Hematopoietic multipotent progenitor cell treated with erythropoietin and hydrocortisone succinate and interleukin-3 and kit ligand, for 17 days (in vitro differentiated cells): ENCODE data around the gene PLA2G4A.

Source experiments
- DNase-seq: peaks from one replicate; pipeline ENCODE4 v3.0.0-alpha.2; 2015; ENCODE audit warnings: low spot score

Gene PLA2G4A

GRCh38 chr1:186978596-186979556, 150.1 kb downstream of the PLA2G4A start:
- DNase-seq: no peak

DNA sequence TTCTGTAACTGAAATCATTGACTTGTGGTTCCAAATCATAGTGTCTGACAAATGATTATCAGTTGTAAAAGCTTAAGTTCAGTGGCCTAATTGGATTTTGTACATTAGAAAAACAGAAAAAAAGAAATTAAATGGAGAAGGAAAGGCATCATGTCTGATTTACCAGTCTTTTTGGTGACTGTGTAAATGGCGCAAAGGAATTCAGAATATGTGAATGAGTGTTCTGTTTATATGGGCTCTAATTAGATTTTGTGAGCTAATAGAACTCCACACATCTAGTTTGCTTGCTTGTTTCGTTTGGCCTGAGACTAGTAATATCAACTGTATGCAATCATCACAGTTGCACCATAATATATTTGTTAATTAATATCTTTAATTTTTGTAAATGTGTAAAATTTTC, 151.7 kb downstream of the PLA2G4A start:
- no peak for DNase-seq

DNA sequence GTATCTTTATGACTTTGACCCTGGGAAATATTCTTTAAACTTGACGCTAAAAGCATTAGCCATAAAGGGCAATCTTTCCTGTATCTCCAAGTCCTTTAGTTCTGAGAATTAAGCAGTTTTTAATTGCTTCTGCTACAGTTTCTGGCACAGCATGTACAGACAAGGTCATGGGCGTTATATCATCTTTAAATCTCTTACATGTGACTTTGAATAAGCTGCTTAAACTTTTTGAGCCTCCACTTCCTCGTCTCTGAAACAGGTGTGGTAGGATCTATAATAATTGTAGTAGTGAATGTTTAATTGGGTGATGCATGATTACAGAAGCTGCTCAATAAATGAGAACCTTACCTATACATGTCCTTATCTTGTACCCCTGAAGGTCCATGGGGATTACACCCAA, 153.4 kb downstream of the PLA2G4A start:
- DNase-seq: no peak

GRCh38 chr1:186983327-186983726, 154.6 kb downstream of the PLA2G4A start:
- no peak for DNase-seq

- no peak for DNase-seq
Observed at GRCh38 chr1:186984959-186985358, 156.2 kb downstream of the PLA2G4A start.

- DNase-seq: peak; percentile 48
Observed at GRCh38 chr1:186985889-186986491, 157.2 kb downstream of the PLA2G4A start.

DNA sequence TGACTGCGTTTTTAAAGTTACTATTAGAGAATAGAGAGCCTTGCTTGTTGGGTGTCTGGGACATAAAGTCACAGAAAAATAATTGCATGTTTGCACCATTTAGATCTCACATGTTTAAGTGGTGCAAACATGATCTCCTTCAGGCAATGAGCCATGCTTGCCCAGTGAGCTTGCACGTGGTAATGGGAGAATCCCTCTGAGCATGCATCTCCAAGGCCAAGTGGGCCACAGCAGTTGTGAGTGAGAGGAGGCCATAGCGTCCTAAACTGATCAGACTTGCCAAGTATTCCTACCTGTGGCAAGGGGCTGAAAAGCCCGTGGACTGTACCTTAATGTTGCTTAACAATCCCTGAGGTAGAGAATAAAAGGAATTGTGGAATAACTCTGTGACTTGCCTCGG, 158.3 kb downstream of the PLA2G4A start:
- DNase-seq: no peak

GRCh38 chr1:186987769-186988168, 159.0 kb downstream of the PLA2G4A start:
- no peak for DNase-seq

- DNase-seq: no peak
Observed at GRCh38 chr1:186993996-186994395, 165.2 kb downstream of the PLA2G4A start.

- DNase-seq: no peak
Observed at GRCh38 chr1:186994897-186995296, 166.1 kb downstream of the PLA2G4A start.

DNA sequence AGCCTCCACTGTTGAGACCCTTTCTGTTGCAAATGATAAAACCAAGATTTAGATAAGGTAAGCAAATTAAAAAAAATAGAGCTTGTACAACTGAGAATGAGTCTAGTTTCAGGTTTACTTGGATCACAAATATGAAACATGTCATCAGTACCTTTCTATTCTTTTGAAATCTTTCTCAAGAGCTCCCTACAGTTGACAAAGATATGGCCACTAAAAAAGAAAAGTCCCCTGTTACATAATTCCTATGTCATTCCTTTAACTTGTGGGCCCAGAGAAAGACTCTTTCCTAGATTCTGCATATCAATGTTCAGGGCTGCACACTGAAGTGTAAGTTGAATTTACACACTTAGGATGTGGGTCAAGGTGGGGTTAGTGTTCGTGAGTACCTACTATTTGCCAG, 168.1 kb downstream of the PLA2G4A start:
- no peak for DNase-seq

GRCh38 chr1:186997877-186998276, 169.1 kb downstream of the PLA2G4A start:
- DNase-seq: no peak

DNA sequence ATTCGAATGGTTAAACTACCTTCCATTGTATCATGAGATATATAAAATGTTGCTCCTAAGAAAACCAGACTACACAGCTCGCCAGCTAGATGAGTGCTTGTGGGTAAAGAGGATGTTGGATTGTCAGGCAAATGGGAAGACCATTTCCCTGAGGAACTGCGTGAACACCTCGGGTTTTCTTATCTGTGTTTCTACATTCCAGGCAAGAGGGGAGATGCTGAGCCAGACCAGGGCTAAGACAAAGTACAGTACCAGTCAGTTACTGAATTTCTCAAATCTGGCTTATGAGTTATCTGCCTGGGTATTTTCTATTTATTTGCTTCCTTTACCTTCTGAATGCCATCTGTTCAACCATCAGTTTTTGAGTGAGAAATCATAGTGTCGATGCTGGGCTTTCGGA, 170.8 kb downstream of the PLA2G4A start:
- no peak for DNase-seq

DNA sequence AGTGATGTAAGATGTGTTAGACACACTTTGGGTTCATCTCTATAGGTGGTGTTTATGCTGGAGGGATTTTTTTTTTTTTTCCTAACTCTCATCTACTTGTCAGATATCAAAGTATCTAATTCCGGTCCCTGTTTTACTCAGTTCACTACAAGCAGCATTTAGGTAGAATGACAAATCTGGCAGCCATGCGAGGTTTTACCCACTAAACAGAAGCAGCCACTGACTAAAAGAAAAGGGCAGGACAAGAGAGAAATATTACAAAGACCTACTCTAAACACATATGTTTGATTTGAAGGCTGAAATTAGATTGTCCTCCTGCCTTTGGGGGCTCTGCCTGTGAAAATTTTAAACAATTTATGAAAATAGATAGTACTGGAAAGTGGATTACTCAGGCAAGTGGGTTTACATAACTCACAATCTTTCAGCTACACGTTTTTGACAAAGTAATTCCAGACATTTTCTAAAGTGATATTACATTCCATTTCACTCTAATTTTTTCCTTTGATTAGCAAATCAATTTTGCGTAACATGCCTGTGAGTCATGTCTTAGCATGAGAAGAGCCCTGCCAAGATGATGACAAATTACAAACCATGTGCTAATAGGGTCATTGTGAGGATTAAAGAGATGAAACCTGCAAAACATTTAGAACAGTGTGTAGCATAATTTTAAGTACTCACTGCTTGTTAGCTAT, 172.6 kb downstream of the PLA2G4A start:
- DNase-seq: no peak

- DNase-seq: no peak
Observed at GRCh38 chr1:187003353-187003752, 174.6 kb downstream of the PLA2G4A start.

GRCh38 chr1:187006896-187007295, 178.1 kb downstream of the PLA2G4A start:
- DNase-seq: no peak

- DNase-seq: no peak
Observed at GRCh38 chr1:187009320-187009719, 180.6 kb downstream of the PLA2G4A start.

GRCh38 chr1:187010571-187011309, 182.0 kb downstream of the PLA2G4A start:
- no peak for DNase-seq

DNA sequence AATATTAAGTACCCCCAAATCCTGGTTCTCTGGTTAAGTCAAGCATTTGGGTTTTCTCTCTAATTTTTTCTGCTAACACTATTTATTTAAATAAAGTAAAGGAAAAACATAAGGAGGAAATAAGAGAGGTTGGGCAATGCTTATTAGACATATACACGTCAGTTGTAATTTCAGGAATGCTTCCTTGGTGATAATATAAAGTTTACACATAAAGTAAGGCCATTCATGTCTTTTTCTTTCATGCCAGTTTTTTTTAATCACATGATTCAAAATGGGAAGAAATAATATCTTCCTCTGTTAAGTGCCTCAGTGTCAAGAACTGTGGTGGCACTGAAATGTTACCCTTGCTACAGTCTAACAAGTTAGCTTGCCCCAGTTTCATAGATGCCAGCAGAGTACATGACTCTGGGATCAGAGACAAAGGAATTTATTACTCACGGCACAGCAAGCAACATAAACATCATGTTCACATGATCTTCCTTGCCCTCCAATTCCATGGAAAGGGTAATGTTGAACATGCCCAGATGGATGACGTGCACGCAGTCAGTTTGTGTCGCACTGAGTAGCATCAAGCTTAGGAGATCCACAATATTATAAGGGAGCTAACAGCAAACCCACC, 184.9 kb downstream of the PLA2G4A start:
- no peak for DNase-seq

DNA sequence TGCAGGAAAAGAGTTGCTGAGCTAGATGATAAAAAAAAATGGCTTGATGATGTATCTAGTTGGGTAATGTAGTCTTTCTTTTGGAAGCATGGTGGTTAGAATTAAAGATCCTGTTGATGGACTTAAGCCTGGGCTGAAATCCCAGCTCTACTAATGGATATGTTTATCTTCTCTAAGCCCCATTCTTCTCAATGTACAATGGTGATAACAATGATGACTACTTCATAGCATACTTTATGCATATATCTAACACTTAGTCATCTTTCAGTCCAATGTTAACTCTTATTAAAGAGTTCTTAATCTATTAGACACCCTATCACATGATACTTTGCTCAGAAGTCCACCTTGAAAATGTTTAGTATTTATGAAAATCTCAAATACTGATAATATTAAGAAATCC, 189.5 kb downstream of the PLA2G4A start:
- DNase-seq: no peak

DNA sequence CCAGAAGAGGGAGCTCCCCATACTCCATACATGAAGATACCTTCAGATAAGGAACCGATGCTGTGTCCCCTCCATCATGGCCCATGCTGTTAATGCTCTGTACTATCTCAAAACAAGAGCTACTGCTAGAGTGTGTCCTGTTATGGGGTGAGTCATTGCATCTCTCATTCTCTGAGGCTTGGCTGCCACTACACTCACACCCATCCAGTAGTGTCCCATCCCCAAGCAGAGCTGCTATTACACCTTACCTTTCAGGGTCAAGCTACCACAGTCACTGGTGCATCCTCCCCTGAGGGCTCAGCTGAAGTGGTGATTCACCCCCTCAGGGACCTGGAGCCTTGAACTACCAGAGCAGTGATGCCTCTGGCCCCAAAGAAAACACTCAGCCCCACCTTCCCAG, 198.5 kb downstream of the PLA2G4A start:
- DNase-seq: no peak
